Measurements from ENCODE around the gene AIFM2.

DNA sequence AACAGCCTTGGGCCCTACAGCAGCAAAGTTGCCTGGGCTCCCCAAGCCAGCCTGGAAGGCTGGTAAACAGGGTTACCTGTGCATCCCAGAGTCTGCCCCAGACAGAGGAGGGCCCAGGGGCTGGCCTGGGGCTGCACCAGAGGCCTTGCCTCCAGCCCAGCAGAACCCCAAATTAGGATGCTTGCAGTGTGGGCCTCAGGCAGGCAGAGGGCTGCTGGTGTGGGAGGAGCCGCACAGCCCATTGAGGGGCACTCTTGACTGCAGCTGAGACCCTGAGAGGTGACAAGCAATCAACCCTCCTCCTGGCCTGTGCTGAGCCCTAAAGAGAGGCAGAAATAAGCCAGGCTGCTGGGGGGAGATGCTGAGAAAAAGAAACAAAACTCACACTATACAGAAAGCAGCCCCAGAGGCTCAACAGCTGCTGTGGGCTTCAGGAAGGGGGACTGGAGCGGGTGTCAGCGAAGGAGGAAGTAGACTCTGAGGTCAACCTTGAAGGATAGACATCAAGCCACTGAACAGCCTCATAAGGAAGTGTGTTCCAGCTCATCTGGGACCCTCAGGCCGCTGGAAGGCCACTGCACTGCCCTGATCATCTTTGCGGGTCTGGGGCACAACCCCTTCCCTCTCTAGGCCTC is 6.6 kb downstream of the AIFM2 start:
- TF ChIP-seq, protein P1, sequence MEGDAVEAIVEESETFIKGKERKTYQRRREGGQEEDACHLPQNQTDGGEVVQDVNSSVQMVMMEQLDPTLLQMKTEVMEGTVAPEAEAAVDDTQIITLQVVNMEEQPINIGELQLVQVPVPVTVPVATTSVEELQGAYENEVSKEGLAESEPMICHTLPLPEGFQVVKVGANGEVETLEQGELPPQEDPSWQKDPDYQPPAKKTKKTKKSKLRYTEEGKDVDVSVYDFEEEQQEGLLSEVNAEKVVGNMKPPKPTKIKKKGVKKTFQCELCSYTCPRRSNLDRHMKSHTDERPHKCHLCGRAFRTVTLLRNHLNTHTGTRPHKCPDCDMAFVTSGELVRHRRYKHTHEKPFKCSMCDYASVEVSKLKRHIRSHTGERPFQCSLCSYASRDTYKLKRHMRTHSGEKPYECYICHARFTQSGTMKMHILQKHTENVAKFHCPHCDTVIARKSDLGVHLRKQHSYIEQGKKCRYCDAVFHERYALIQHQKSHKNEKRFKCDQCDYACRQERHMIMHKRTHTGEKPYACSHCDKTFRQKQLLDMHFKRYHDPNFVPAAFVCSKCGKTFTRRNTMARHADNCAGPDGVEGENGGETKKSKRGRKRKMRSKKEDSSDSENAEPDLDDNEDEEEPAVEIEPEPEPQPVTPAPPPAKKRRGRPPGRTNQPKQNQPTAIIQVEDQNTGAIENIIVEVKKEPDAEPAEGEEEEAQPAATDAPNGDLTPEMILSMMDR (IDR thresholded peaks at IDR 0.05): no peak
- no peak for TF ChIP-seq POLR2A (IDR thresholded peaks at IDR 0.05; ENCODE audit: low read depth)
- no peak for TF ChIP-seq POLR2AphosphoS5 (IDR thresholded peaks at IDR 0.05)
- TF ChIP-seq EP300 (IDR thresholded peaks at IDR 0.05): no peak
